Measurements from ENCODE around the gene PRDM16. TPM values are rescaled to one million over a fixed set of nuclear protein-coding genes. Genes with fewer than 3 reads are reported as not detected.

PRDM16 gene
- polyA plus RNA-seq, 1 of the 3 experiments (the other 2 are of a cell fraction): not detected

DNA sequence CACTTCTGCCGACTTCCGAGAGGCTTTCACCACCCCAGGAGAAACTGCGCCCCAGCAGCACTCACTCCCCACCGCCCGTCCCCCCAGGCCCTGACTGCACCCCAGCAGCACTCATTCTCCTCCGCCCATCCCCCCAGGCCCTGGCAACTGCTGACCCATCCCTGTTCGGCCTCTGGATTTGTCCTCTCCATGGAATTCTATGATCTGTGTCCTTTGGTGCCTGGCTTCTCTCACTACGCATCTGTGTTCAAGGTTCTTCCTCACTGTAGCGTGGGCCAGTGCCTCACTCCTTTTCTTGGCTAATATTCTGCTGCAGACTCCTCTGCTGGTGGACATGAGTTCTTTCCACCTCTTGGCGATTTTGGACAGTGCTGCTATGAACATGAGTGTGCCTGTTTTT lies 263.7 kb downstream of the PRDM16 start:
- H3K79me2 ChIP-seq (ENCODE audit: insufficient read depth): no peaks in the 10 kb centered on the region
- H3K27ac ChIP-seq (ENCODE audit: low read depth in 2 of 2, low read length in 1 of 2): no peak overlapping the region
- H3K27me3 ChIP-seq (ENCODE audit: insufficient read depth): no peaks in the 10 kb centered on the region
- no peaks in the 10 kb centered on the region for H3K4me1 ChIP-seq (ENCODE audit: control insufficient read depth in 1 of 2, insufficient read depth in 2 of 2, low read depth in 1 of 2, low read length in 1 of 2)
- H3F3A ChIP-seq (replicated peaks; ENCODE audit: insufficient read depth): no peaks in the 10 kb centered on the region
- no peaks in the 10 kb centered on the region for H3K9me2 ChIP-seq
- no peaks in the 10 kb centered on the region for H4K20me1 ChIP-seq (ENCODE audit: insufficient read depth)
- ChIA-PET POLR2A (no interaction called here), CTCF (no interaction called here)
- WGBS (ENCODE audit: low lambda C conversion rate): 62% methylated on average over 10 of the region's 10 CpGs
- H3K9ac ChIP-seq: no peak overlapping the region
- DNase-seq: no peak
- H3K9me3 ChIP-seq: no peaks in the 10 kb centered on the region
- TF ChIP-seq RFX5 (IDR thresholded peaks at IDR 0.05; ENCODE audit: low read length): 0 out of 2 replicates have a peak, but pooled peaks have one; percentile 38
- TF ChIP-seq GATA2 (CRISPR knock-in tag; IDR thresholded peaks at IDR 0.05): no peak
- H3K4me3 ChIP-seq (ENCODE audit: low read depth in 2 of 2, low read length in 1 of 2): no peak overlapping the region
- H2AFZ ChIP-seq (ENCODE audit: low read depth): no peak overlapping the region
- no peaks in the 10 kb centered on the region for H3K36me3 ChIP-seq (replicated peaks in 1 of 2; ENCODE audit: control insufficient read depth in 1 of 2, insufficient read depth in 2 of 2, low read length in 1 of 2)
- no peak overlapping the region for H3K4me2 ChIP-seq

DNA sequence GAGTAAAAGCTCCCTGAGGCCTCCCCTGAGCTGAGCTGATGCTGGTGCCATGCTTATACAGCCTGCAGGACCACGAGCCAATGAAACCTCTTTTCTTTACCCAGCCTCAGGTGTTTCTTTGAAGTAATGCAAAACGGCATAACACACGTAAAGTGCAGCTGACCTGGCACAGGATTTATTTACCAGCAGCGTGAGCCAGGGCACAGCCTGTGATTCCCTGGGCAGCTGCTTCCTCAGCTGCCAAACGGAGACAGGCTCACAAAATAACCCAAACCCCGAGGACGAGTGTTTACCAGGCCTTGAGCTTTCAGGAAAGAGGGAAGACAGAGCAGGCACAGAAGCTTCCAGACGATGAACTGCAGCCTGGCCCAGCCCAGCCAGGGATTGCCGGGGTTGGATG lies 264.9 kb downstream of the PRDM16 start:
- no peak for TF ChIP-seq RAD21 (IDR thresholded peaks at IDR 0.05; ENCODE audit: low read length)
- Histone ChIP-seq H3K4me1 (ENCODE audit: control insufficient read depth in 1 of 2, insufficient read depth in 2 of 2, low read depth in 1 of 2, low read length in 1 of 2) (no peaks in the 10 kb centered on the region), H3K36me3 (replicated peaks in 1 of 2; ENCODE audit: control insufficient read depth in 1 of 2, insufficient read depth in 2 of 2, low read length in 1 of 2) (no peaks in the 10 kb centered on the region), H3K27ac (ENCODE audit: low read depth in 2 of 2, low read length in 1 of 2) (no peak overlapping the region), H3F3A (replicated peaks; ENCODE audit: insufficient read depth) (no peaks in the 10 kb centered on the region), H3K27me3 (ENCODE audit: insufficient read depth) (no peaks in the 10 kb centered on the region), H3K9me2 (no peaks in the 10 kb centered on the region), H3K9ac (no peak overlapping the region), H4K20me1 (ENCODE audit: insufficient read depth) (no peaks in the 10 kb centered on the region), H3K79me2 (ENCODE audit: insufficient read depth) (no peaks in the 10 kb centered on the region), H3K9me3 (no peaks in the 10 kb centered on the region), H2AFZ (ENCODE audit: low read depth) (no peak overlapping the region), H3K4me2 (no peak overlapping the region), H3K4me3 (ENCODE audit: low read depth in 2 of 2, low read length in 1 of 2) (no peak overlapping the region)
- DNase-seq: no peak
- CTCF ChIA-PET: interaction anchor here (1.1 kb wide), 1 partner anchor 119 kb away, joined by 4 read pairs; no protein-coding TSS in a partner anchor
- POLR2A ChIA-PET: no interaction called here
- 30% methylated on average over 8 of the region's 9 CpGs for WGBS (ENCODE audit: low lambda C conversion rate)

DNA sequence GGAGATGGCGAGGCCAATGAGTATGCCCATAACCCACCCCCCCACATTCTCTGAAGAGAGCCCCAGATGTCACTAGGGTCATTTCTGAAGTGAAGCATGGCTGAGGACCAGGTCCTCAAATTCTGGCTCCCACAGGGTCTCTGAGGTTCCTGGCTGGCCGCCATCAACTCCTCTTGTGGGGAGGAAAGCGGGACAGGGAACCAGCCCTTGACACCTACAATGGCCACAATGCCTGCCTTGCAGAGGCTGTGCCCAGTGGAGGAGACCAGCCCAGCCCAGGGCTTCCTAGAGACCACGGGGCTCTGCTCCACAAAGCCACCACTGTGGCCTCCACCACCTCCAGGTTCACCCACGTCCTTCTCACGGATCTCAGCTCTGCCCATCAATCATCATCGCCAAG lies 265.4 kb downstream of the PRDM16 start:
- H3K79me2 ChIP-seq (ENCODE audit: insufficient read depth): no peaks in the 10 kb centered on the region
- H3K4me1 ChIP-seq (ENCODE audit: control insufficient read depth in 1 of 2, insufficient read depth in 2 of 2, low read depth in 1 of 2, low read length in 1 of 2): no peaks in the 10 kb centered on the region
- POLR2A ChIA-PET: no interaction called here
- 20% methylated on average over 6 of the region's 7 CpGs for WGBS (ENCODE audit: low lambda C conversion rate)
- no peaks in the 10 kb centered on the region for H3K9me2 ChIP-seq
- H3K4me2 ChIP-seq: no peak overlapping the region
- no peaks in the 10 kb centered on the region for H3K9me3 ChIP-seq
- H3F3A ChIP-seq (replicated peaks; ENCODE audit: insufficient read depth): no peaks in the 10 kb centered on the region
- no peak overlapping the region for H3K9ac ChIP-seq
- H3K27ac ChIP-seq (ENCODE audit: low read depth in 2 of 2, low read length in 1 of 2): no peak overlapping the region
- H3K27me3 ChIP-seq (ENCODE audit: insufficient read depth): no peaks in the 10 kb centered on the region
- H2AFZ ChIP-seq (ENCODE audit: low read depth): no peak overlapping the region
- H4K20me1 ChIP-seq (ENCODE audit: insufficient read depth): no peaks in the 10 kb centered on the region
- CTCF ChIA-PET: interaction anchor here (1.1 kb wide), 1 partner anchor 119 kb away, joined by 4 read pairs; no protein-coding TSS in a partner anchor
- DNase-seq: no peak
- no peaks in the 10 kb centered on the region for H3K36me3 ChIP-seq (replicated peaks in 1 of 2; ENCODE audit: control insufficient read depth in 1 of 2, insufficient read depth in 2 of 2, low read length in 1 of 2)
- no peak overlapping the region for H3K4me3 ChIP-seq (ENCODE audit: low read depth in 2 of 2, low read length in 1 of 2)
- TF ChIP-seq FOXJ3 (CRISPR knock-in tag; IDR thresholded peaks at IDR 0.05) (no peak), GABPA (IDR thresholded peaks at IDR 0.05; ENCODE audit: low read depth) (no peak), NRF1 (IDR thresholded peaks at IDR 0.05; ENCODE audit: low read depth, low read length) (no peak), NFIC (IDR thresholded peaks at IDR 0.05; ENCODE audit: borderline replicate concordance) (no peak), RXRA (IDR thresholded peaks at IDR 0.05; ENCODE audit: borderline replicate concordance, low read depth) (no peak)
- TF ChIP-seq, protein P1, sequence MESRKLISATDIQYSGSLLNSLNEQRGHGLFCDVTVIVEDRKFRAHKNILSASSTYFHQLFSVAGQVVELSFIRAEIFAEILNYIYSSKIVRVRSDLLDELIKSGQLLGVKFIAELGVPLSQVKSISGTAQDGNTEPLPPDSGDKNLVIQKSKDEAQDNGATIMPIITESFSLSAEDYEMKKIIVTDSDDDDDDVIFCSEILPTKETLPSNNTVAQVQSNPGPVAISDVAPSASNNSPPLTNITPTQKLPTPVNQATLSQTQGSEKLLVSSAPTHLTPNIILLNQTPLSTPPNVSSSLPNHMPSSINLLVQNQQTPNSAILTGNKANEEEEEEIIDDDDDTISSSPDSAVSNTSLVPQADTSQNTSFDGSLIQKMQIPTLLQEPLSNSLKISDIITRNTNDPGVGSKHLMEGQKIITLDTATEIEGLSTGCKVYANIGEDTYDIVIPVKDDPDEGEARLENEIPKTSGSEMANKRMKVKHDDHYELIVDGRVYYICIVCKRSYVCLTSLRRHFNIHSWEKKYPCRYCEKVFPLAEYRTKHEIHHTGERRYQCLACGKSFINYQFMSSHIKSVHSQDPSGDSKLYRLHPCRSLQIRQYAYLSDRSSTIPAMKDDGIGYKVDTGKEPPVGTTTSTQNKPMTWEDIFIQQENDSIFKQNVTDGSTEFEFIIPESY (IDR thresholded peaks at IDR 0.05; ENCODE audit: borderline replicate concordance, low read depth): no peak
- TF ChIP-seq, protein P2, sequence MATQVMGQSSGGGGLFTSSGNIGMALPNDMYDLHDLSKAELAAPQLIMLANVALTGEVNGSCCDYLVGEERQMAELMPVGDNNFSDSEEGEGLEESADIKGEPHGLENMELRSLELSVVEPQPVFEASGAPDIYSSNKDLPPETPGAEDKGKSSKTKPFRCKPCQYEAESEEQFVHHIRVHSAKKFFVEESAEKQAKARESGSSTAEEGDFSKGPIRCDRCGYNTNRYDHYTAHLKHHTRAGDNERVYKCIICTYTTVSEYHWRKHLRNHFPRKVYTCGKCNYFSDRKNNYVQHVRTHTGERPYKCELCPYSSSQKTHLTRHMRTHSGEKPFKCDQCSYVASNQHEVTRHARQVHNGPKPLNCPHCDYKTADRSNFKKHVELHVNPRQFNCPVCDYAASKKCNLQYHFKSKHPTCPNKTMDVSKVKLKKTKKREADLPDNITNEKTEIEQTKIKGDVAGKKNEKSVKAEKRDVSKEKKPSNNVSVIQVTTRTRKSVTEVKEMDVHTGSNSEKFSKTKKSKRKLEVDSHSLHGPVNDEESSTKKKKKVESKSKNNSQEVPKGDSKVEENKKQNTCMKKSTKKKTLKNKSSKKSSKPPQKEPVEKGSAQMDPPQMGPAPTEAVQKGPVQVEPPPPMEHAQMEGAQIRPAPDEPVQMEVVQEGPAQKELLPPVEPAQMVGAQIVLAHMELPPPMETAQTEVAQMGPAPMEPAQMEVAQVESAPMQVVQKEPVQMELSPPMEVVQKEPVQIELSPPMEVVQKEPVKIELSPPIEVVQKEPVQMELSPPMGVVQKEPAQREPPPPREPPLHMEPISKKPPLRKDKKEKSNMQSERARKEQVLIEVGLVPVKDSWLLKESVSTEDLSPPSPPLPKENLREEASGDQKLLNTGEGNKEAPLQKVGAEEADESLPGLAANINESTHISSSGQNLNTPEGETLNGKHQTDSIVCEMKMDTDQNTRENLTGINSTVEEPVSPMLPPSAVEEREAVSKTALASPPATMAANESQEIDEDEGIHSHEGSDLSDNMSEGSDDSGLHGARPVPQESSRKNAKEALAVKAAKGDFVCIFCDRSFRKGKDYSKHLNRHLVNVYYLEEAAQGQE (IDR thresholded peaks at IDR 0.05; ENCODE audit: low read depth, low read length): no peak
- TF ChIP-seq, protein P3, sequence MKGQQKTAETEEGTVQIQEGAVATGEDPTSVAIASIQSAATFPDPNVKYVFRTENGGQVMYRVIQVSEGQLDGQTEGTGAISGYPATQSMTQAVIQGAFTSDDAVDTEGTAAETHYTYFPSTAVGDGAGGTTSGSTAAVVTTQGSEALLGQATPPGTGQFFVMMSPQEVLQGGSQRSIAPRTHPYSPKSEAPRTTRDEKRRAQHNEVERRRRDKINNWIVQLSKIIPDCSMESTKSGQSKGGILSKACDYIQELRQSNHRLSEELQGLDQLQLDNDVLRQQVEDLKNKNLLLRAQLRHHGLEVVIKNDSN (IDR thresholded peaks at IDR 0.05; ENCODE audit: borderline replicate concordance, low read depth): no peak
- TF ChIP-seq, protein P4, sequence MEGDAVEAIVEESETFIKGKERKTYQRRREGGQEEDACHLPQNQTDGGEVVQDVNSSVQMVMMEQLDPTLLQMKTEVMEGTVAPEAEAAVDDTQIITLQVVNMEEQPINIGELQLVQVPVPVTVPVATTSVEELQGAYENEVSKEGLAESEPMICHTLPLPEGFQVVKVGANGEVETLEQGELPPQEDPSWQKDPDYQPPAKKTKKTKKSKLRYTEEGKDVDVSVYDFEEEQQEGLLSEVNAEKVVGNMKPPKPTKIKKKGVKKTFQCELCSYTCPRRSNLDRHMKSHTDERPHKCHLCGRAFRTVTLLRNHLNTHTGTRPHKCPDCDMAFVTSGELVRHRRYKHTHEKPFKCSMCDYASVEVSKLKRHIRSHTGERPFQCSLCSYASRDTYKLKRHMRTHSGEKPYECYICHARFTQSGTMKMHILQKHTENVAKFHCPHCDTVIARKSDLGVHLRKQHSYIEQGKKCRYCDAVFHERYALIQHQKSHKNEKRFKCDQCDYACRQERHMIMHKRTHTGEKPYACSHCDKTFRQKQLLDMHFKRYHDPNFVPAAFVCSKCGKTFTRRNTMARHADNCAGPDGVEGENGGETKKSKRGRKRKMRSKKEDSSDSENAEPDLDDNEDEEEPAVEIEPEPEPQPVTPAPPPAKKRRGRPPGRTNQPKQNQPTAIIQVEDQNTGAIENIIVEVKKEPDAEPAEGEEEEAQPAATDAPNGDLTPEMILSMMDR (IDR thresholded peaks at IDR 0.05): no peak
- TF ChIP-seq, protein P5, sequence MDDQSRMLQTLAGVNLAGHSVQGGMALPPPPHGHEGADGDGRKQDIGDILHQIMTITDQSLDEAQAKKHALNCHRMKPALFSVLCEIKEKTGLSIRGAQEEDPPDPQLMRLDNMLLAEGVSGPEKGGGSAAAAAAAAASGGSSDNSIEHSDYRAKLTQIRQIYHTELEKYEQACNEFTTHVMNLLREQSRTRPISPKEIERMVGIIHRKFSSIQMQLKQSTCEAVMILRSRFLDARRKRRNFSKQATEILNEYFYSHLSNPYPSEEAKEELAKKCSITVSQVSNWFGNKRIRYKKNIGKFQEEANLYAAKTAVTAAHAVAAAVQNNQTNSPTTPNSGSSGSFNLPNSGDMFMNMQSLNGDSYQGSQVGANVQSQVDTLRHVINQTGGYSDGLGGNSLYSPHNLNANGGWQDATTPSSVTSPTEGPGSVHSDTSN (IDR thresholded peaks at IDR 0.05): no peak

Data from SK-N-SH (cell line).